A549 (cell line): ENCODE data around the gene C5AR1.

ENCODE experiments used
- BHLHE40 ChIP-seq: IDR thresholded peaks from 2 replicates; pipeline ENCODE4 v1.6.1; 2012; ENCODE audit warnings: low read depth, low read length, inconsistent platforms
- CTCF ChIP-seq: fragments of >200 bp; sonication (Bioruptor Twin); formaldehyde crosslinking; IDR thresholded peaks from 3 replicates; pipeline ENCODE4 v1.5.1; 2016
- EP300 ChIP-seq, 2 experiments: fragments of >200 bp; sonication (Bioruptor Twin); formaldehyde crosslinking; IDR thresholded peaks; 2 replicates in 1 of 2; 3 replicates in 1 of 2; pipeline ENCODE4 v1.6.1; 2016 to 2017
- MYC ChIP-seq: IDR thresholded peaks from 2 replicates; pipeline ENCODE4 v1.6.1; 2012; ENCODE audit warnings: mild to moderate bottlenecking, inconsistent platforms, low read length, improper control_type of control experiment, borderline replicate concordance
- NPAS2 ChIP-seq: fragments of 250-450 bp; sonication (Bioruptor Pico); IDR thresholded peaks from 2 replicates; pipeline ENCODE4 v1.8.0; 2022; ENCODE audit warnings: mild to moderate bottlenecking, moderate library complexity, borderline replicate concordance
- NR3C1 ChIP-seq: fragments of >200 bp; sonication (Bioruptor Twin); formaldehyde crosslinking; IDR thresholded peaks from 3 replicates; pipeline ENCODE4 v1.6.1; 2017
- POLR2A ChIP-seq: IDR thresholded peaks from 2 replicates; pipeline ENCODE4 v1.6.1; 2012; ENCODE audit warnings: mild to moderate bottlenecking, low read length
- POLR2AphosphoS2 ChIP-seq: conservative IDR thresholded peaks from 2 replicates; pipeline ENCODE4 v1.6.1; 2012; ENCODE audit warnings: low read length, improper control_type of control experiment, inconsistent platforms
- RAD21 ChIP-seq, 2 experiments: fragments of >200 bp in 1 of 2; sonication (Bioruptor Twin) in 1 of 2; formaldehyde crosslinking in 1 of 2; IDR thresholded peaks in 1 of 2; conservative IDR thresholded peaks in 1 of 2; 2 replicates in 1 of 2; 3 replicates in 1 of 2; pipeline ENCODE4 v1.6.1; 2012 to 2018; ENCODE audit warnings: inconsistent platforms in 1 of 2
- REST ChIP-seq: fragments of 200-600 bp; sonication (generic); IDR thresholded peaks from 2 replicates; pipeline ENCODE4 v1.6.1; 2016; ENCODE audit warnings: antibody characterized with exemption, mild to moderate bottlenecking, moderate library complexity
- RFX5 ChIP-seq: fragments of 450-650 bp; IDR thresholded peaks from 2 replicates; pipeline ENCODE4 v1.7.1; 2014; ENCODE audit warnings: antibody characterized with exemption, mild to moderate bottlenecking, moderate library complexity
- RNF2 ChIP-seq: fragments of 200-600 bp; sonication (generic); IDR thresholded peaks from 2 replicates; pipeline ENCODE4 v1.6.1; 2016; ENCODE audit warnings: low read depth, mild to moderate bottlenecking, antibody characterized with exemption, moderate library complexity, borderline replicate concordance
- SMC3 ChIP-seq: fragments of >200 bp; sonication (Bioruptor Twin); formaldehyde crosslinking; IDR thresholded peaks from 3 replicates; pipeline ENCODE4 v1.6.1; 2018; ENCODE audit warnings: inconsistent platforms
- USF2 ChIP-seq: fragments of 450-650 bp; IDR thresholded peaks from 2 replicates; pipeline ENCODE4 v1.6.1; 2014; ENCODE audit warnings: antibody characterized with exemption

- TF ChIP-seq CTCF, result no peak
- TF ChIP-seq NPAS2 (CRISPR knock-in tag), result no peak
- TF ChIP-seq SMC3, result no peak
- TF ChIP-seq NR3C1, result no peak
- no peak for TF ChIP-seq MYC
- no peak for TF ChIP-seq POLR2A
- TF ChIP-seq POLR2AphosphoS2, result no peak
- no peak for TF ChIP-seq REST
- TF ChIP-seq EP300 (IDR thresholded peaks at IDR 0.05), result no peak
- TF ChIP-seq RFX5, result no peak
- TF ChIP-seq RNF2, result no peak
- no peak for TF ChIP-seq RAD21 (conservative IDR thresholded peaks at IDR 0.05 in 1 of 2, IDR thresholded peaks at IDR 0.05 in 1 of 2)
- TF ChIP-seq BHLHE40, result no peak
- TF ChIP-seq USF2, result no peak
These were observed 54.3 kb downstream of the C5AR1 start for GRCh38 chr19:47363758-47364531.
